Glomerular endothelial cell (primary cell): ENCODE measurements around the gene ANKRD52. TPM values are rescaled to one million over a fixed set of nuclear protein-coding genes. Genes with fewer than 3 reads are reported as not detected.
"Not testable (repeated sequence)": the region's sequence is repeated elsewhere in the genome, so short reads cannot be mapped to it uniquely, and the experiment has no call there.

ENCODE experiments used
- DNase-seq: peaks from one replicate; pipeline ENCODE4 v3.0.0-alpha.2; 2011; ENCODE audit warnings: low read depth, low spot score; ENCODE audit errors: extremely low read depth
- total RNA-seq: library from RNA; depleted of rRNA; stranded (reverse); fragments of >200 nt; gene quantifications from 2 replicates; pipeline ENCODE4 v1.2.3, GENCODE V29; 2015

The ANKRD52 gene
- total RNA-seq, 1 donor from 2014 or later: 55.6 TPM

- no peak for DNase-seq
Measured at GRCh38 chr12:56274299-56274698, 16.1 kb upstream of the ANKRD52 start.

GRCh38 chr12:56272468-56272867 is 14.3 kb upstream of the ANKRD52 start:
- not testable (repeated sequence) for DNase-seq

GRCh38 chr12:56271031-56271430 is 12.8 kb upstream of the ANKRD52 start:
- no peak for DNase-seq

DNA sequence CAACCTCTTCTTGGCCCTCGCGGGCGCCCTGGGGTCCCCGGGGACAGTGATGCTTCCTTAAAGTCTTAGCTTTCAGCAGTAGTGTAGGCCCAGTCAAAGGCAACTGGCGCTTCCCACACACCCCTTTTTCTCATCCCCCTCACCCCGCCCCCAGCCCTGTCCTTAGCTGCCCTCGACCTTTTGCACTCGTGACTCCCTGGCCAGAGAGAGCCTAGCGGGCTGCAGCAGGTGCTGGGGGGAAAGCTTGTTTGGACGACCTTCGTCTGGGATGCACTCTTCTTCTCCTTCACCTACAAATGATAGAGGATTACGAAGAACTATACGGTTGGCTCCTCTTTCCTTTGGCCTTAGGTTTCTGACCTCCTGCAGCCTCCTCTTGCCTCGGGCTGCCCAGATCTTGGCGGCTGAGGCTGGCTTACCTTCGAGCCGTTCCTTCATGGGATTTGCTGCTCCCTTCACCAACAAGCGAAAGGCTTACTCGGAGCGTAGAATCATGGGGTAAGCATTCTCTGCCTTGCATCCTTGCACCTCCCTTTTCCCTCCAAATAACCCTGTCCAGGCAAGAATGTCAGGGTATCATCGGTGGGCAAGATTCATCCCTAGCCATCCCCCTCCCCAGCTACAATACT is 9.4 kb upstream of the ANKRD52 start:
- no peak for DNase-seq

DNA sequence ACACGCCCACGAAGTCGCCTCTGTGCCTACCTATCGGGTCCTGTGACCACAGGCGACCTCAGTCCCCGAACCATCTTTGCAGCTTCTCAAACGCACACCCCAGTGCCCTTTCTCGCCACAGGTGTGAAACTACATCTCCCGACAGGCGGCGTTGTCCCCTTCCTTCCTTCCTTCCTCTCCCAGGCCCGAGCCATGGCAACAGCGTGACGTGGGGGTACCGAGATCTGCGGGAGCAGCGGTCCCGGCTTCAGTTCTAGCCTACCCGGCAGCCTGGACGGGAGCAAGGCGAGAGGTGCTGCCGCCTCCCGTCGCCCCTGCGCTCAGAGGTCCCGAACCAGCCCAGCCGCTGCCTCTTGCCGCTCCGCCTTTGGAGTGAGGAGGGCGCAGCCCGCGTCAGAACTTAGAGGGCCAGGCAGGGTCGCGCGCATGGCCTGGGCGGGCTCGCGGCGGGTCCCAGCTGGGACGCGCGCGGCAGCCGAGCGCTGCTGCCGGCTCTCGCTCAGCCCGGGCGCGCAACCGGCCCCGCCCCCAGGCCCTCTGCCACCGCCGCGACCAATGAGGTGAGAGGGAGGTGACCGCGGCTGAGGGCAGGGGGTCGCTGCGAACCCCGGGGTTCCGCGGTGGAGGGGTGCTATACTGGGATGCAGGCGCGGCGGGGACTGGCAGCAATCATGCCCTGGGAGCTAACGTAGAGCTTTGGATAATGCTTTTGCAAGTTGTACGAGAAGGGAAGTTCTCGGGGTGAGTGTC is 8.7 kb upstream of the ANKRD52 start, which contains the start of gene COQ10A:
TSS of gene COQ10A (plus strand) at position 250 of the 750 bp plus-strand sequence. CDS start at position 427, 177 bp downstream.
- peak; percentile 41 for DNase-seq

GRCh38 chr12:56266068-56266692 is 8.0 kb upstream of the ANKRD52 start:
- not testable (repeated sequence) for DNase-seq

- DNase-seq: not testable (repeated sequence)
Measured at GRCh38 chr12:56262955-56263354, 4.8 kb upstream of the ANKRD52 start.

GRCh38 chr12:56261503-56262232 is 3.5 kb upstream of the ANKRD52 start:
- no peak for DNase-seq

GRCh38 chr12:56260921-56261320 is 2.7 kb upstream of the ANKRD52 start:
- no peak for DNase-seq

DNA sequence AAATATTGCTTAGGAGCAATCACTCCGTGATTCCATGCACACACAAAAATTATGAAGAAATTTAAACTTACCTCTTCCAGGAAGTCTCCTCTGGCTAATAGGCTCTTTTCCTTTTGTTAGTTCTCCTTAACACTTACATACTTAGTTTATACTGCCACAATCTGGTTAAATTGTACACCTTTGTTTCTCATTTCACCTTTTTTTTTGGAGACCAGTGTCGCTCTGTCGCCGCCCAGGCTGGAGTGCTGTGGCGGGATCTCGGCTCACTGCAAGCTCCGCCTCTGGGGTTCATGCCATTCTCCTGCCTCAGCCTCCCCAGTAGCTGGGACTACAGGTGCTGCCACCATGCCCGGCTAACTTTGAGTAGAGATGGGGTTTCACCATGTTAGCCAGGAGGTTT is 2.2 kb upstream of the ANKRD52 start:
- DNase-seq: no peak

GRCh38 chr12:56258820-56259183 is 618 bp upstream of the ANKRD52 start:
- no peak for DNase-seq

GRCh38 chr12:56257491-56258067 is 605 bp downstream of the ANKRD52 start:
- no peak for DNase-seq

GRCh38 chr12:56257071-56257470 is 1.1 kb downstream of the ANKRD52 start:
- no peak for DNase-seq

DNA sequence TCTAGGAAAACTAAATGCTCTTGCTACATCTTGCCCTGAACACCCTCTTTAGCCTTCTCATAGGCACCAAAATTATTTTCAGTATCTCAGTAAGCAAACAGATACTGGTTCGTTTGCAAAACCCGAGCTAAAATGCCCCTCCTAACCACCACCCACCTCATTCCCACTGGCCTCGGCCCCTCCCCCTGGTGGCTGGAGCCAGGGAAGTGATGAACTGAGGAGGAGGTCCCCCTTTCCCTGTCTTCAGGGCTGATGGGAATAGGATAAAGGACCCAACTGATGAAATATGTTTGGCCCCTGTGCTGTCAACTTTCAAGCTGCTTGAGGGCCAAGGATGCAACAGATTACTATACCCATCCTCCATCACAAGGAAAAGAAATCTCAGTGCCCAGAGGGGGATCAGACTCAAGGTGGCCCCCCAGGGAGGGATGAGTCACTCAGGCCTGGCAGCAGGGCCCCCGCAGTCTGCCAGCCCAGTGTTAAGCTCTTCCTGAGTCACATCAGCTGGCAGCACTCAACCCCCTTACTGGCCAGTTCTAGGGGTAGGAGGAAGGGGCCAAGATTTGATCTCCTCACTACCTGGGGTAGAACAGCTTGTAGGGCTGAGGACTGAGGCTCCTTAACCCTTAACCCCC is 1.7 kb downstream of the ANKRD52 start:
- DNase-seq: no peak

DNA sequence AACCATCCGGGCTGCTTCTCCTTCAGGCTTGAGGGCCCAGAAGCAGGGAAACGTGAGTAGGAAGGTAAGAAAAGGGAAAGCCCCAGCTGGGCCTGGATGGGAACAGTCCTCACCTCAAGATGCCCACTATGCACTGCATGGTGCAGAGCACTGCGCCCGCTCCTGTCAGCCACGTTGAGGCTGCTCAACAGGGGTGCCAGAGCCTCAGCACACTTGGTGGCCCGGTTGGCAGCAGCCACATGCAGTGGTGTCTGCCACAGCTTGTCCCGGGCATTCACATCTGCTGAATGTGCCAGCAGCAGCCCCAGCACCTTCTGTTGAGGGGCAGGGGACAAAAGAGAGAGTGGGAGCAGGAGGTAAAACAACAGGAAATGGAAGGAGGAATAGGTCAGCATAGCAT is 2.5 kb downstream of the ANKRD52 start:
- DNase-seq: no peak

GRCh38 chr12:56253091-56253490 is 5.1 kb downstream of the ANKRD52 start:
- DNase-seq: no peak

- DNase-seq: no peak
Measured at GRCh38 chr12:56252649-56253048, 5.5 kb downstream of the ANKRD52 start.

DNA sequence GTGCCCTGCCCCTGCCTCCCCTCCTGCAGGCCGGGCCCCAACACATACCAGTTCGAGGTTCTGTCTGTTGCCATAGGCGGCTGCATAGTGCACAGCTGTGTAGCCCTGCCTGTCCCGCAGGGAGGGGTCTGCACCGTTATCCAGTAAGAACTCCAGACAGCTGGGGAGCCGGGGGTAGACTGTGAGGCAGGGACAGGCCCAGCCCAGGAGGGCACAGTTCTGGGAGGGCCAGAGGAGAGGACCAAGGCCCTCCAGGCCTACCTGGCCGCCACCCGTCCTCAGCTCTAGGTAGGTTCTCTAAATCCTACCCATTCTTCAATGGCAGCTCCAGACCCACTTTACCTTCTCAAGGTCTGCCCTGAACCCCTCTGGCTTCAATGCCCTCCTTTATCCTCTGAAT is 9.5 kb downstream of the ANKRD52 start:
- DNase-seq: no peak

DNA sequence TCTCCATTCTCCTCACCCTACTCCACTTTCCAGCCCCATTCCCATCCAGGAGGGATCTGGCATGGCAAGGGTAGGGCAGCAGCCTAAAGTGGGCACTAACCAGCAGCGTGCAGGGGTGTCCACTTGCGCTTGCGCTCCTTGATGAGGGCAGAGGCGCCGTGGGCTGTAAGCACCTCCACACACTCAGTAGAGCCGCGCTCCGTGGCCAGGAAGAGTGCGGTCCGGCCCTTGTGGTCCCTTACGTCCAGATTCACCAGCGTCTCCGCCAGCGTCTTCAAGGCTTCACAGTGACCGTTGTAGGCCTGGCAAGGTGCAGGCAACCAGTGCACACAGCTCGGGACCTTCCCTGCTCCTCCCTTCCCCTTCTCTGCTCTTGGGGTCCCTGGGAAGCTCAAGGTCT is 10.3 kb downstream of the ANKRD52 start:
- no peak for DNase-seq

- no peak for DNase-seq
Measured at GRCh38 chr12:56244494-56244893, 13.7 kb downstream of the ANKRD52 start.
